NK-92 (cell line): ENCODE results near the gene SAMD8.
"Not testable (repeated sequence)": the region's sequence is repeated elsewhere in the genome, so short reads cannot be mapped to it uniquely, and the experiment has no call there.

ENCODE experiments used
- DNase-seq: peaks from one replicate; lab custom pipeline; 2025; ENCODE audit not compliant: unreplicated experiment; lab: John Stamatoyannopoulos, UW

SAMD8 gene

DNA sequence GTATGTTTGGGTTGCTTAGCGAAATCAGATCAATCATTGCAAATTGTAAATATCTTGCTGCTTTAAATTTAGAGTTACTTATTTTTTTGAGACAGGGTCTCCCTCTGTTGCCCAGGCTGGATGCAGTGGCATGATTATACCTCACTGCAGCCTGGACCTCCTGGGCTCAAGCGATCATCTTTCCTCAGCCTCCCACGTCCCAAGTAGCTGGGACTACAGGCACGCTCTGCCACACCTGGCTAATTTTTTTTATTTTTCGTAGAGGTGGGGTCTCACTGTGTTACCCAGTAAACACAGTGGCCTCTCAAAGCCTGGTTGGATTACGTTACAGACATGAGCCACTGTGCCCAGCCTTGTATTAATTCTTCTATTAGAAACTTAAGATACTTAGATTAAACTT is 100.9 kb downstream of the SAMD8 start:
- no peak for DNase-seq

DNA sequence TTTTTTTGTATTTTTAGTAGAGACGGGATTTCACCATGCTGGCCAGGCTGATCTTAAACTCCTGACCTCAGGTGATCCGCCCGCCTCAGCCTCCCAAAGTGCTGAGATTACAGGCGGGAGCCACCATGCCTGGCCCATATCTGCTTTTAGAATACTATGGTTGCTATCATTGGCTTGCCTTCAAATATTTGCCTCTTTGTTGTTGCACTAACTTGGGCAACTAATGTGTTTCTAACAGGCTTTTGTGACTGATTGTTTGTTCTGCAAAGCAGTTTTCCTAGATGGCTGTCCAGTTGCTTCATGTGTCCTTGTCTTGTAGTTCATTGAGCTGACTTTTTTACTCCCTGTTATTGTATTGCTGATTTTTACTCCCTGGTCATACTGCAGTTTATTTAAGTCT is 108.8 kb downstream of the SAMD8 start:
- DNase-seq, result no peak

DNA sequence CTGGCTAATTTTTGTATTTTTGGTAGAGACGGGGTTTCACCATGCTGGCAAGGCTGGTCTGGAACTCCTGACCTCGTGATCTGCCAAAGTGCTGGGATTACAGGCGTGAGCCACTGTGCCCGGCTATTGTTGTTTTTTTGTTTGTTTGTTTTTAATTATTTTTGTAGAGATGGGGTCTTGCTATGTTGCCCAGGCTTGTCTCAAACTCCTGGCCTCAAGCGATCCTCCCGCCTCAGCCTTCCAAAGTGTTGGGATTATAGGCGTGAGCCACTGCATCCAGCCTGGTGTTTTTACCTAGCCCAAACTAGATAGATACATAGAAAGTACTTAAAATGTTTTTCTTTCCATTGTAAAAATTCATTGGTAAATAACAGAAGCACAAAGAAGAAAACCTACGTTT is 110.0 kb downstream of the SAMD8 start:
- not testable (repeated sequence) for DNase-seq

DNA sequence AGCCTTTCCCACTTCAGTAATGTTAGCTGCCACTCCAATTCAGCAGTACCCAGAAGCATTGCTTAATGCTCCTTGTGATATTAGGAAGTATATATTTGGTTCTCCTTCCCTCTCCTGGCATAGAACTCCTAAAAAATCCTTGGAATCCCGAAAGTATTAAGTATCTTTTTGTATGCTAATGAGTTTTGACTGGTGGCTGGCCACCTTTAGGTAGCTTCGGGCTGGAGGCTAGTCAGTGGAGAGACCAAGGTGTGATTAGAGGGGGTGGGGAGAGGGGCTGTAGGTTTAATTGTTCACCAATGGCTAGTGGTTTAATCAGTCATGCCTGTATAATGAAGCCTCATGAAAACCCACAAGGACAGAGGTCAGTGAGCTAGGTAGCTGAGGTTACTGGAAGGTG is 112.1 kb downstream of the SAMD8 start:
- no peak for DNase-seq

DNA sequence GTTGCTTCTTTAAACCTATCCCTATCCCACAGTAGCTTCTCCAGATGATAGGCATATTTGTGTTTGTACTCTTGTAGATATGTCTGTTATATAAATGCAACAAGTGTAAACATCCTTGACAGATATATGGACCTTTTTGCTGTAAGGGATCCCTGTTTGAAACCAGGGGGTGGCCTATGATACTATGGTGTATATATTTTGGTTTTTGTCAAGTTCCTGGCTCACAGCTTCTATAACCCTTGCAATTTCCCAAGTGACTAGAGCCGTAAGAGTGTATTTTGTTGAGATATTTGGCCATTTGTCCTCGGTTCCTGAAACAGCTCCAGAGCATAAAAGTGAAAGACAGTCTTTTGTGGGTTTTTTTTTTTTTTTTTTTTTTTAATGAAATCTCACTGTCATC is 114.6 kb downstream of the SAMD8 start:
- no peak for DNase-seq

DNA sequence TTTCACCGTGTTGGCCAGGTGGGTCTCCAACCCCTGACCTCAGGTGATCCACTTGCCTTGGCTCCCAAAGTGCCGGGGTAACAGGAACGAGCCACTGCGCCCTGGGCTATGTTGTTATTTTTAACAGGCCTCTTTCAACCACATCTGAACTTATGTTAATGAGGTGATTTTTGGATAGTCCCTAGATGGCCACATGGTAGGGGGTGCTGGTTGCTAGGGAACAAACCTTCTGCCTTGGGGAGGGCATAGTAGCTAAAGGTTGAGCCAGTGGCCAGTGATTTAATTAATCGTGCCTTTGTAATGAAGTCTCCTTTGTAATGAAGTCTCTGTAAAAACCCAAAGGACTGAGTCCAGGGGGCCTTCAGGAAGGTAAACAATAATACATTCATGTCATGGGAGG is 115.2 kb downstream of the SAMD8 start:
- no peak for DNase-seq

DNA sequence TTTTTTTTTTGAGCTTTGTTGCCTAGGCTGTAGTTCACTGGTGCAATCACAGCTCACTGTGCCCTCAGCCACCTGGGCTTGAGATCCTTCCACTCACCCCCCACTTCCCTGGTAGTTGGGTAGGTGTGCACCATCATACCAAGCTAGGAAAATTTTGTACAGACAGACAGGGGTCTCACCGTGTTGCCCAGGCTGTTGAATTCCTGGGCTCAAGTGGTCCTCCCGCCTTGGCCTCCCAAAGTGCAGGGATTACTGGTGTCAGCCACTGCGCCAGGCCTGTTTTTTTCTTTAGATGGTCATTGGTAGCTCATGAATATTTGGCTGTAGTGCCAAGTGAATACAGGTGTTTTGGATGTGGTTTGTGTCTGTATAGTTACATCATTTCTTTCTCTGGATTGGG is 116.8 kb downstream of the SAMD8 start:
- DNase-seq, result no peak

DNA sequence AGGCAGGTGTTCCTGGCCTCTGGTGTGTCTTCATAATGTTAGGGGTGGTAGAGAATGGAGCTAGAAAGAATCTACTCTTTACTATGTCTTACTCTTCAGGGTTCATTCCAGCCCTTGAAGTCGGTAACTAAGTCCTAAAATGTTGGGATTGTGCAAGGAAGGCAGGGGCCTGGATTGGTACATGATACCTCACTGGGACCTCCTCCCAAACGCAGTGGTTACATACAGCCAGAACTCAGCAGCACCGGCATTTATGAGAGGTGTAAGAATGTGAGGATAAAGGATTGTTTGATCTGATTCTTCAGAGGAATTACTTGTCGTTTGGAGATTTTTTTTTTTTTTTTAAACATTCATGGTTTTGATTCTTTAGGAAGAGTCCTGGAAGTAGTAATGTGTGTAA is 117.4 kb downstream of the SAMD8 start:
- no peak for DNase-seq

- no peak for DNase-seq
These were observed 118.5 kb downstream of the SAMD8 start for GRCh38 chr10:75229971-75230370.

- peak; percentile 51 for DNase-seq
These were observed 119.2 kb downstream of the SAMD8 start for GRCh38 chr10:75230600-75231038.
